Chondrocyte (in vitro differentiated cells): ENCODE measurements around the gene KIF16B. TPM values are rescaled to one million over a fixed set of nuclear protein-coding genes. Genes with fewer than 3 reads are reported as not detected.
A peak's percentile ranks its signal among the peaks of the same experiment; 100 is the strongest.

Experiments
- DNase-seq: peaks from one replicate; pipeline ENCODE4 v3.0.0; 2021; ENCODE audit warnings: mixed read lengths, low spot score
- H3K27ac Mint-ChIP-seq: one replicate; pipeline ENCODE4 v1.8.0; 2021; ENCODE audit warnings: mild to moderate bottlenecking, moderate library complexity, mixed read lengths; ENCODE audit not compliant: unreplicated experiment
- H3K27me3 Mint-ChIP-seq: 2 replicates; pipeline ENCODE4 v1.8.0; 2021; ENCODE audit warnings: low read depth, mixed read lengths
- H3K36me3 Mint-ChIP-seq: 2 replicates; pipeline ENCODE4 v1.8.0; 2021; ENCODE audit warnings: low read depth, mixed read lengths
- H3K4me1 Mint-ChIP-seq: 2 replicates; pipeline ENCODE4 v1.8.0; 2021; ENCODE audit warnings: low read depth, mild to moderate bottlenecking, mixed read lengths
- H3K4me3 Mint-ChIP-seq: one replicate; pipeline ENCODE4 v1.8.0; 2021; ENCODE audit warnings: mild to moderate bottlenecking, moderate library complexity, mixed read lengths; ENCODE audit not compliant: unreplicated experiment
- H3K9me3 Mint-ChIP-seq: 2 replicates; pipeline ENCODE4 v1.8.0; 2021; ENCODE audit warnings: low read depth, mixed read lengths
- total RNA-seq: library from RNA; stranded (reverse); gene quantifications from 3 replicates; pipeline ENCODE4 v1.2.1, GENCODE V29; 2021
- TF ChIP-seq, protein P1 (sequence below): fragments of 200-600 bp; sonication (generic); IDR thresholded peaks from 2 replicates; pipeline ENCODE4 v1.5.0; 2021; ENCODE audit warnings: antibody characterized with exemption, mild to moderate bottlenecking, moderate library complexity

The KIF16B gene
- total RNA-seq, 1 donor from 2014 or later: 11.2 TPM

DNA sequence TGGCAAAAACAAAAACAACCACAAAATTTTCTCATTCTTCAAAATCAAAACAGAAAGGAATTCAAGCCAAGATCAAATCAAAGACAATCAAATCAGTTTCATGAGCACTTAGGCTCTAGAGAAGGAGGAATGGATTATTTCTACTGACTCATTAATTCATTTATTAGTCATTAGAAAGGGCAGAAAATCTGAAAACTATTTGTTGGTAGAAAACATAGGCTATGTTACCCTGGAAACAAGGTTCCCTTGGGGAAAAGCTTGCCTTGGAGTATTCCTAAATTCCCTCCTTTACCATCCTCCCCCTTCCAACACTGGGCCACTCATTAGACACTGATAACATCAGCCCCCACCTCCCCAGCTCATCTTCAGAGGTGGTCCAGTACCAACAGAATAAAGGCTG is 17.5 kb downstream of the KIF16B start:
- peaks cover 2% of the 10 kb centered on the region for H3K36me3 Mint-ChIP-seq
- no peaks in the 10 kb centered on the region for H3K9me3 Mint-ChIP-seq
- TF ChIP-seq, protein P1, sequence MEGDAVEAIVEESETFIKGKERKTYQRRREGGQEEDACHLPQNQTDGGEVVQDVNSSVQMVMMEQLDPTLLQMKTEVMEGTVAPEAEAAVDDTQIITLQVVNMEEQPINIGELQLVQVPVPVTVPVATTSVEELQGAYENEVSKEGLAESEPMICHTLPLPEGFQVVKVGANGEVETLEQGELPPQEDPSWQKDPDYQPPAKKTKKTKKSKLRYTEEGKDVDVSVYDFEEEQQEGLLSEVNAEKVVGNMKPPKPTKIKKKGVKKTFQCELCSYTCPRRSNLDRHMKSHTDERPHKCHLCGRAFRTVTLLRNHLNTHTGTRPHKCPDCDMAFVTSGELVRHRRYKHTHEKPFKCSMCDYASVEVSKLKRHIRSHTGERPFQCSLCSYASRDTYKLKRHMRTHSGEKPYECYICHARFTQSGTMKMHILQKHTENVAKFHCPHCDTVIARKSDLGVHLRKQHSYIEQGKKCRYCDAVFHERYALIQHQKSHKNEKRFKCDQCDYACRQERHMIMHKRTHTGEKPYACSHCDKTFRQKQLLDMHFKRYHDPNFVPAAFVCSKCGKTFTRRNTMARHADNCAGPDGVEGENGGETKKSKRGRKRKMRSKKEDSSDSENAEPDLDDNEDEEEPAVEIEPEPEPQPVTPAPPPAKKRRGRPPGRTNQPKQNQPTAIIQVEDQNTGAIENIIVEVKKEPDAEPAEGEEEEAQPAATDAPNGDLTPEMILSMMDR: no peak

DNA sequence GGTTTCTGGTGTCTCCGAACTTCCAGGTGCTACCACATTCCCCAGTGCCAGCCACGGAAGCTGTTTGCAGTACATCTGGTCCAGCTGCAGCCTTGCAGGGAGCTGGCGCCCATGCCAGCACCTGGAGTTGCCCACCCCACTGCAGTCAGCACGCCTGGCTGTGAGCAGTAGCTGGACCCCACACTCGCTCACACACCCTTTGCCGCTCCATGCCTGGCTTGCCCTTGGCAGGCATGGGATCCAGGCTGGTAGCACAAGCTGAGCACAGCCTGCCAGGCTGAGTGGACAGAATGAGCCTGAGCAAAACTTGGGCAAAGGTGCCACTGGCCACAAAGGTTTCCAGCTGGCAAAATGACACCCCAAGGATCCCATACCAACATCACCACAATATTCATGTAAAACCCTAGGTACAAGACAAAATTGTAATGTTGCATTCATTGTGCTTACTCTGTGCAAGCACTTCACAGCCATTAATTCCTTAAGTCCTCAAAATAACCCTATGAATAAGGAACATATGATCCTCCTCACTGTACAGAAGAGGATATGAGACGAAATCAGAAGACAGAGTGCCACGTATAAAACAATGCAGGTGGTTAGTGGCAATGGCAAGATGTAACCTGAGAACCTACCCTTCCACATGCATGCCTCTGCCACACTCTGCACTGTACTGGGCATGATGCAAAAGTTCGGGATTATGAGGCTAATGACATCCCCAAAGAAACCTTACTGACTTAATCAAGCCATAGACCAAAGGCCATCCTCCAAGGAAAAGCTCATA is 18.3 kb downstream of the KIF16B start:
- no peak overlapping the region for H3K4me3 Mint-ChIP-seq
- TF ChIP-seq, protein P1: no peak
- H3K27ac Mint-ChIP-seq: no peak overlapping the region
- no peaks in the 10 kb centered on the region for H3K27me3 Mint-ChIP-seq
- H3K36me3 Mint-ChIP-seq: peaks cover 2% of the 10 kb centered on the region
- peaks cover 18% of the 10 kb centered on the region for H3K4me1 Mint-ChIP-seq
- no peaks in the 10 kb centered on the region for H3K9me3 Mint-ChIP-seq
- DNase-seq: no peak

More for the DNA sequence above, 17.5 kb downstream of the KIF16B start:
- Mint-ChIP-seq H3K27ac (peak overlapping the region; percentile 50), H3K4me3 (no peak overlapping the region), H3K27me3 (no peaks in the 10 kb centered on the region), H3K4me1 (peaks cover 18% of the 10 kb centered on the region)
- DNase-seq: no peak

DNA sequence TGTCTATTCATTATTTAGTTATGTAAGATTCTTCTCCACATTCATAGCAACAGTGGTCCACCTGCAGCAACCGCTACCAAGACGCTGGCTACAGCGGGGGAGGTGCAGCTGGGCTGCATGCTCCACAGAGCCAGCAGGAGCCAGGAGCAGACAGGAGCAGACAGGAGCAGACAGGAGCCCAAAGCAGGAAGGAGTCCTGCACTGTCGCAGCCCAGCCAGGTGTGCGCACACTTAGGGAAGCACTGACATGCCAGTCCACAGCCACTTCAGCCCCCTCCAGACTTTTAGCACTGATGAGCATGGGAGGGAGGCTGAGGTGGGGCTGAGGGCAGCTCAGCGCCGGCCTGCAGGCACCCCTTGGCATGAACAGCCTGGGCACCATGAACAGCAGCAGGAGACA is 19.6 kb downstream of the KIF16B start:
- Mint-ChIP-seq H3K27me3 (no peaks in the 10 kb centered on the region), H3K9me3 (no peaks in the 10 kb centered on the region), H3K27ac (no peak overlapping the region), H3K4me3 (no peak overlapping the region), H3K36me3 (peaks cover 2% of the 10 kb centered on the region), H3K4me1 (peaks cover 18% of the 10 kb centered on the region)
- no peak for DNase-seq
- TF ChIP-seq, protein P1: no peak

DNA sequence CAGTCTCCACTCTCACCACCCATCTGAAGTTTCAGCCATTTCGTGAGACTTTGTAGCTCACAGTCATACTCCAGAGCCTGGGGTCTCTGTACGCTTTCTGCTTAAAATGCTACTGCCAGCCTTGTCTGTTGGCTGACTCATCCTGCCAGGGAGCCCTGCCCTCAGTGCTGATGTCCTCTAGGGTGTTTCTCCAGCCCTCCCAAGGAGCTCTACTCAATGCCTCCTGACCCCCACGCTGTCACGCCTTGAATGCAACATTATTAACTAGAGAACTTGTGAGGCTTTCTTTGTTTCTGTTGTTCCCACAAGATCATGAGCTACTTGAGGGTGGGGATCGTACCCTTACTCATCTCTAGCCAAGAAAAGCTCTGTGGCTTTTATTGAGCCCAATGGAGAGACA is 20.1 kb downstream of the KIF16B start:
- Mint-ChIP-seq H3K27ac (no peak overlapping the region), H3K4me1 (peaks cover 18% of the 10 kb centered on the region), H3K9me3 (no peaks in the 10 kb centered on the region), H3K36me3 (peaks cover 2% of the 10 kb centered on the region), H3K27me3 (no peaks in the 10 kb centered on the region), H3K4me3 (no peak overlapping the region)
- TF ChIP-seq, protein P1: no peak
- DNase-seq: no peak

DNA sequence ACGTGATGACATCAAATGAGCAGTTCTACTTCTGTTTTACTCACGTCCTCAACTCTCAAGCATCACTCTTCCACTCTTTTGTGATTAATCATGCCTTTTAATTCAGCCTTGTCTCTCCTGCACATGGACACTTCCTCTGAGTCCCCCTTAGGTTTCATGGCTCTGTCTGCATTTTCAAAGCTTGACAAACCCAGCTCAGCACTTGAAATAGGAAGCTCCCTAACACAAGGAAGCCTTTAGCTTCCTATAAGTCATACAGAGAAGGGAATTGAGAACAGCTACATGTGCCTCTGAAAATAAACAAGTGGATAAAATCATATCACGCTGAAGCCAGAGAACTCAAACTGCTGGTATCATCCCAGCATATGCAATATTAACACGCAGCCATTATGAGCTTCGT is 21.2 kb downstream of the KIF16B start:
- TF ChIP-seq, protein P1: no peak
- Mint-ChIP-seq H3K36me3 (peaks cover 2% of the 10 kb centered on the region), H3K4me1 (peaks cover 18% of the 10 kb centered on the region), H3K27ac (no peak overlapping the region), H3K4me3 (no peak overlapping the region), H3K27me3 (no peaks in the 10 kb centered on the region), H3K9me3 (no peaks in the 10 kb centered on the region)
- DNase-seq: no peak
